ENCODE results near the gene SRCAP.

The SRCAP gene

GRCh38 chr16:30747799-30748633 lies 49.0 kb downstream of the SRCAP start, which contains the start of gene PHKG2 (continued):
- TF ChIP-seq ZNF140 (tag by site-specific recombination; IDR thresholded peaks at IDR 0.05) (no peak), ZNF514 (tag by site-specific recombination; IDR thresholded peaks at IDR 0.05) (no peak), ZNF791 (tag by site-specific recombination; IDR thresholded peaks at IDR 0.05) (no peak), ZNF391 (tag by site-specific recombination; IDR thresholded peaks at IDR 0.05; ENCODE audit: borderline replicate concordance, low read depth) (no peak), ZBTB48 (tag by site-specific recombination; IDR thresholded peaks at IDR 0.05) (peak; percentile 80), ZBTB7A (tag by site-specific recombination; IDR thresholded peaks at IDR 0.05; ENCODE audit: low read depth) (peak; percentile 63; the same call in 1 of the 2 replicates), KLF10 (tag by site-specific recombination; IDR thresholded peaks at IDR 0.05) (peak; percentile 94), ZNF175 (tag by site-specific recombination; IDR thresholded peaks at IDR 0.05) (no peak), SCRT1 (tag by site-specific recombination; IDR thresholded peaks at IDR 0.05; ENCODE audit: borderline replicate concordance) (no peak), ZBTB20 (tag by site-specific recombination; IDR thresholded peaks at IDR 0.05) (peak; percentile 44; the same call in 1 of the 2 replicates), ZBTB10 (tag by site-specific recombination; IDR thresholded peaks at IDR 0.05) (no peak), ZNF76 (tag by site-specific recombination; IDR thresholded peaks at IDR 0.05; ENCODE audit: borderline replicate concordance, low read depth) (peak; percentile 87), ZNF184 (tag by site-specific recombination; IDR thresholded peaks at IDR 0.05) (no peak), HOXC10 (CRISPR knock-in tag; IDR thresholded peaks at IDR 0.05) (no peak), ZIC2 (tag by site-specific recombination; IDR thresholded peaks at IDR 0.05) (no peak), ZNF157 (tag by site-specific recombination; IDR thresholded peaks at IDR 0.05) (no peak), ZNF292 (tag by site-specific recombination; IDR thresholded peaks at IDR 0.05; ENCODE audit: borderline replicate concordance, low read depth) (no peak), ZNF274 (IDR thresholded peaks at IDR 0.05; ENCODE audit: low read length) (no peak), ZNF274 (tag by site-specific recombination; IDR thresholded peaks at IDR 0.05; ENCODE audit: borderline replicate concordance) (no peak), BCL6B (tag by site-specific recombination; IDR thresholded peaks at IDR 0.05) (no peak), ZNF341 (tag by site-specific recombination; IDR thresholded peaks at IDR 0.05; ENCODE audit: low read depth) (peak; percentile 78), ZNF121 (tag by site-specific recombination; IDR thresholded peaks at IDR 0.05) (no peak), ZNF404 (tag by site-specific recombination; IDR thresholded peaks at IDR 0.05) (no peak), ZNF610 (tag by site-specific recombination; IDR thresholded peaks at IDR 0.05; ENCODE audit: borderline replicate concordance) (no peak)
- TF ChIP-seq, protein P1, sequence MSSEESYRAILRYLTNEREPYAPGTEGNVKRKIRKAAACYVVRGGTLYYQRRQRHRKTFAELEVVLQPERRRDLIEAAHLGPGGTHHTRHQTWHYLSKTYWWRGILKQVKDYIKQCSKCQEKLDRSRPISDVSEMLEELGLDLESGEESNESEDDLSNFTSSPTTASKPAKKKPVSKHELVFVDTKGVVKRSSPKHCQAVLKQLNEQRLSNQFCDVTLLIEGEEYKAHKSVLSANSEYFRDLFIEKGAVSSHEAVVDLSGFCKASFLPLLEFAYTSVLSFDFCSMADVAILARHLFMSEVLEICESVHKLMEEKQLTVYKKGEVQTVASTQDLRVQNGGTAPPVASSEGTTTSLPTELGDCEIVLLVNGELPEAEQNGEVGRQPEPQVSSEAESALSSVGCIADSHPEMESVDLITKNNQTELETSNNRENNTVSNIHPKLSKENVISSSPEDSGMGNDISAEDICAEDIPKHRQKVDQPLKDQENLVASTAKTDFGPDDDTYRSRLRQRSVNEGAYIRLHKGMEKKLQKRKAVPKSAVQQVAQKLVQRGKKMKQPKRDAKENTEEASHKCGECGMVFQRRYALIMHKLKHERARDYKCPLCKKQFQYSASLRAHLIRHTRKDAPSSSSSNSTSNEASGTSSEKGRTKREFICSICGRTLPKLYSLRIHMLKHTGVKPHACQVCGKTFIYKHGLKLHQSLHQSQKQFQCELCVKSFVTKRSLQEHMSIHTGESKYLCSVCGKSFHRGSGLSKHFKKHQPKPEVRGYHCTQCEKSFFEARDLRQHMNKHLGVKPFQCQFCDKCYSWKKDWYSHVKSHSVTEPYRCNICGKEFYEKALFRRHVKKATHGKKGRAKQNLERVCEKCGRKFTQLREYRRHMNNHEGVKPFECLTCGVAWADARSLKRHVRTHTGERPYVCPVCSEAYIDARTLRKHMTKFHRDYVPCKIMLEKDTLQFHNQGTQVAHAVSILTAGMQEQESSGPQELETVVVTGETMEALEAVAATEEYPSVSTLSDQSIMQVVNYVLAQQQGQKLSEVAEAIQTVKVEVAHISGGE (tag by site-specific recombination; conservative IDR thresholded peaks at IDR 0.05; ENCODE audit: low read depth), result 0 out of 2 replicates have a peak, but pooled peaks have one; percentile 53
- TF ChIP-seq, protein P2, sequence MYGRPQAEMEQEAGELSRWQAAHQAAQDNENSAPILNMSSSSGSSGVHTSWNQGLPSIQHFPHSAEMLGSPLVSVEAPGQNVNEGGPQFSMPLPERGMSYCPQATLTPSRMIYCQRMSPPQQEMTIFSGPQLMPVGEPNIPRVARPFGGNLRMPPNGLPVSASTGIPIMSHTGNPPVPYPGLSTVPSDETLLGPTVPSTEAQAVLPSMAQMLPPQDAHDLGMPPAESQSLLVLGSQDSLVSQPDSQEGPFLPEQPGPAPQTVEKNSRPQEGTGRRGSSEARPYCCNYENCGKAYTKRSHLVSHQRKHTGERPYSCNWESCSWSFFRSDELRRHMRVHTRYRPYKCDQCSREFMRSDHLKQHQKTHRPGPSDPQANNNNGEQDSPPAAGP (tag by site-specific recombination; IDR thresholded peaks at IDR 0.05), result no peak; the same call in 1 of the 2 replicates
- TF ChIP-seq, protein P3, sequence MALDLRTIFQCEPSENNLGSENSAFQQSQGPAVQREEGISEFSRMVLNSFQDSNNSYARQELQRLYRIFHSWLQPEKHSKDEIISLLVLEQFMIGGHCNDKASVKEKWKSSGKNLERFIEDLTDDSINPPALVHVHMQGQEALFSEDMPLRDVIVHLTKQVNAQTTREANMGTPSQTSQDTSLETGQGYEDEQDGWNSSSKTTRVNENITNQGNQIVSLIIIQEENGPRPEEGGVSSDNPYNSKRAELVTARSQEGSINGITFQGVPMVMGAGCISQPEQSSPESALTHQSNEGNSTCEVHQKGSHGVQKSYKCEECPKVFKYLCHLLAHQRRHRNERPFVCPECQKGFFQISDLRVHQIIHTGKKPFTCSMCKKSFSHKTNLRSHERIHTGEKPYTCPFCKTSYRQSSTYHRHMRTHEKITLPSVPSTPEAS (tag by site-specific recombination; IDR thresholded peaks at IDR 0.05), result no peak

Measured in HEK293 (cell line).